ENCODE data around the gene ESAM.

GRCh38 chr11:124796312-124796711 lies 34.2 kb upstream of the ESAM start:
- TF ChIP-seq CTCF (conservative IDR thresholded peaks at IDR 0.05; ENCODE audit: low read depth in 2 of 2) (no peak), EZH2 (IDR thresholded peaks at IDR 0.05; ENCODE audit: low read depth, unreplicated experiment) (no peak), EZH2phosphoT487 (IDR thresholded peaks at IDR 0.05; ENCODE audit: unreplicated experiment) (no peak)

All from GM23338 (cell line).